ENCODE measurements around the gene LPP. TPM values are rescaled to one million over a fixed set of nuclear protein-coding genes. Genes with fewer than 3 reads are reported as not detected.

LPP gene
- total RNA-seq, 1 experiment from 2014 or later: 22.1 TPM

- peak; percentile 53 for DNase-seq (ENCODE audit: low spot score)
Measured at GRCh38 chr3:188219147-188219546, 65.2 kb downstream of the LPP start.

DNA sequence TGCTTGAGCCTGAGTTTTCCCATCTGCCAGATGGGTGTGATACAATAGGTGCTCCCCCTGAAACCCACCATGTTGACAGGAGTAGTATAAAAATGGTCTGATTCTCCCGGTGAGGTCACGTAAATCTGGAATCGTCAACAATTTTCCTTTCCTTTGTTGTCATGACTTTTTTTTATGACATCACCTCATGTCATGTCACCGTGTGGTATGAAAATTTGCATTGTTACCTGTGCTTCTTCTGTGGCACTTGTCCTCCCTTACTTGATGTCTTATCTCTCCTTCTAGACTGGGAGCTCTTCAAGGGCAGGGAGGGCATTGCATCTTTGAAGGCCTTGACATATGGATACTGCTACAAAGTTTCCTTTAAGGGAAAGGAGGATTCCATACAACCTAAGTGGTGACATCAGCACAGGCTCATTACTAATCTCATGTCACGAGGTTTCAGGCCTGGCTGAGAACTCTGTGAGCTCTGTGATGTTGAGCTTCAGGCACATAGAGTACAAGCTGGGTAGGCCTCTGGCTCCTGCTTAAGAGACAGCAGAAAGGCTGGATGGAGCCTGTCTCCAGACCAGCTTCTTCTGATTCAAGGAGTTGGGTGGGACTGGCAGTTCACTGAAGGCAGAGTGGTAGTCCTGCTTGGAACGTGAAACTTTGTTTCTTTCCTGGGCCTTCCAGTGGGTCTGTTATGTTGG is 66.3 kb downstream of the LPP start:
- DNase-seq (ENCODE audit: low spot score): no peak

GRCh38 chr3:188220988-188221818 is 67.2 kb downstream of the LPP start:
- no peak for DNase-seq (ENCODE audit: low spot score)

DNA sequence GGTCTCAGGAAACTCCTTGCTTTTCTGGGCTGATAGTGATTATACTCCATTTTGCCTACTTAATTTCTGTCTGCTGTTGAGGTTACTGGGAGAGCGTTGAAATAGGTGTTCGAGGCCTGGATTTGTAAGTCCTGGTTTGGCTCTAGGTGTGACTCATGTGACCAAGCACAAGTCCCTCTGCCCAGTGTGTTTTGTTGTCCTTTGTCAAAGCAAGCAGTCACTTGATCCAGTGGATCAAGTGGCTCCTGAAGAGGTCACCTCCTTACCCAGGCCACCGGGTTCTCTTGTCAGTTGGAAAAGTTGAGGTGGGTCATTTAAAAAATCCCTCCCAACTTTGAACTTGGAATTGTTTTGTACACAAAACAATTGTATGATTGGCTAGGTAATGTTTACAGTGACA is 70.0 kb downstream of the LPP start:
- no peak for DNase-seq (ENCODE audit: low spot score)

- DNase-seq (ENCODE audit: low spot score): no peak
Measured at GRCh38 chr3:188227442-188227841, 73.5 kb downstream of the LPP start.

DNA sequence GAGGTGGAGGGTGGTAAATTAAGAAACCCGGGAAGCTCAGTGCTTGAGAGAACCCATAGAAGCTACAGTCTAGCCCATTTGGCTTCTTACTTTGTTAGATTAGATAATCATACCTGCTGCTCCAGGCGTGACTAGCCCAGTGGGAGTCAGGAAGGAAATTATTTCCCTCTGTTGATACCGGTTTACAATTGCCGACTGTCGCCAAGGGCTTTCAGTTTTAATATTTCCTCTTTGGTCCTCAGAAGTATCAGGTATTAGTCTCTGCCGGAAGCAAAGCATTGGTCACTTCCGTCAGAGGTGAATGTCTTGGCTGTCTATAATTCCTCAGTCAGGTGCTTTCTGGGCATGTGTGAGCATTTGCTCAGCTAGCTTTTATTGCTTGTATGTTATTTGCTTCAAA is 75.2 kb downstream of the LPP start:
- no peak for DNase-seq (ENCODE audit: low spot score)

- no peak for DNase-seq (ENCODE audit: low spot score)
Measured at GRCh38 chr3:188229726-188230125, 75.8 kb downstream of the LPP start.

GRCh38 chr3:188230962-188231361 is 77.0 kb downstream of the LPP start:
- DNase-seq (ENCODE audit: low spot score): no peak

DNA sequence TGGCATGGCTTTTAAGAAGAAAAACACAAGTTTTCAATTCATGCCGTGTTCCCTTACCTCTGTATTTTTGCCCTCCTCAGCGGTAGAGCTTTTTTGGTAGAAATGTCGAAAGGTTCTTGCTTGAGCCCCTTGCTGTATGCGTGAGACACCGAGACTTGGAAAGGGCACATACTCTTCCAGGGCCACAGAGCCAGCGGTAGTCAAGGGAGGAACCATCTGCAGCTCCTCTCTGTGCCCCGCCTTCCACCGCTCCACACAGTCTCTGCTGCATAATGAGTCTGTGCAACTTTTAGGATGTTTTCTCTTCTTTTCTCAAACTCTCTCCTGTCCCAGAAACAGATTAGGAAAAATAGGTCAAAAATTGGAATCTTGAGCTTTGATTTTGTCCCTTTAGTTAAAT is 77.5 kb downstream of the LPP start:
- DNase-seq (ENCODE audit: low spot score): no peak

- DNase-seq (ENCODE audit: low spot score): no peak
Measured at GRCh38 chr3:188232656-188233055, 78.7 kb downstream of the LPP start.

GRCh38 chr3:188233320-188233719 is 79.4 kb downstream of the LPP start:
- DNase-seq (ENCODE audit: low spot score): no peak

- no peak for DNase-seq (ENCODE audit: low spot score)
Measured at GRCh38 chr3:188234132-188234531, 80.2 kb downstream of the LPP start.

- DNase-seq (ENCODE audit: low spot score): no peak
Measured at GRCh38 chr3:188236271-188236670, 82.3 kb downstream of the LPP start.

DNA sequence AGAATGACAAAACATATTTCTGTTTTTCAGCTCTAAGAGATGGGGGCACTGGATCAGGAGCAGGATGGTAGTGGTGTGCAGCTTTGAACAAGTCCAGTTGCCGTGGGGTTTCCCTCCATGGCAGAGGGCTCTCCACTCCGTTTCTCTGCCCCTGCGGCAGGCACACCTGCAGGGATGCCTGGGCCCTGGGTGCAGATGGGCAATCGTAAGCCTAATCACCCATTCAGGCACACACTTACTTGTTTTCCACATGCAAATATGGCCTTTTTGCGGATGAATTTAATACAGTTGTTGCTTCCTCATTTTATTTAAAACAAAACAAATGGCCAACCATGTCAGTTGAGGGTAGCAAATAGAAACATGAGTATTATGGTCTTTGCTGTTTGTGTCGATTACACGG is 85.1 kb downstream of the LPP start:
- no peak for DNase-seq (ENCODE audit: low spot score)

GRCh38 chr3:188239577-188239976 is 85.6 kb downstream of the LPP start:
- DNase-seq (ENCODE audit: low spot score): no peak

- DNase-seq (ENCODE audit: low spot score): no peak
Measured at GRCh38 chr3:188240189-188240981, 86.4 kb downstream of the LPP start.

GRCh38 chr3:188241072-188241471 is 87.1 kb downstream of the LPP start:
- DNase-seq (ENCODE audit: low spot score): no peak

DNA sequence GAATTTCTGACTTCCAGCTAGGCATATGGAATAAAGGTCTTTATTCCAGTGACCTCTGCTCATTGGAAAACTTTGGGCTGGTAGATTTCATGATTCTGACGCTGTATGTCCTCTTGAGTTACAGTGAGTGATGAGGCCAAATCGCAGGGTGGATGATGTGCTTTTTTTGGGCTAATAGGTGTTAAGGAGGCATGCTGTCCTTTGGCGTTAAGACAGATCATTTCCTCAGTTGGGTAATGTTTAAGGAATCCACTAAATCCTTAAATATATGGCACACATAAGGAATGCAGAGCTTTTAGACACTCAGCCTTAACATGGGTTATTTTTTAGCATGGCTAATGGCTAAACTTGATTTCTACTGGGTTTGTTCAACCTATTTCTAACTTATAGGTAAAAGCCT is 87.9 kb downstream of the LPP start:
- no peak for DNase-seq (ENCODE audit: low spot score)

DNA sequence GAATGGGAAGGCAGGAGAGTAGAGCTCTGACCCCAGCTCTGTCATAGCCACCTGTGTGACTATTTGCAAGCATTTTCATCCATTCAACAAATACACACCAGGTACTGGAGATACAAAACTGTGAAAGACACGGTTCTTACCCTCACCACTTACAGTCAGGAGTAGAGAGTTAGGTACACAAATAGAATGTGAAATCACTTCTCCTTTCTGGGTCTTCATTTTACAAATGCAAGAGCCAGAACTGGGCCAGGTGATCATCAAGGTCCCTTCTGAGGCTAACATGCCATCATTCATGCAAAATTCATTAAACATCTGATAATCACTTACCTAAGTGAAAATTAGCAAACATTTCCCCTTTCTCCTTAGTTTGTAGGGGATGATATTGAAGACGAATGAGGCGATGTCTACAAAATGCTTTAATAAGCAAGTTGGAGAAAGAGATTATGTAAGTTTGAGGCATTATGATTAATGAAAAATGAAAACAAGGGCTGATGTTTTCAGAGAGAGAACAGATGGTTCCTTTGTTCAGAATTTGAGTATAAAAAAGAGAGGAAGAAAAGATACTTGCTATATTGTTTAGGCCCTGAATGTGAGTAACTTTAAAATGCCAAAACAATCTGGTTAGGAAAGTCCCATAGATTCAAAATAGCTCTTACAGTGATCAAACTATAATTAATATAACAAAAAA is 88.6 kb downstream of the LPP start:
- DNase-seq (ENCODE audit: low spot score): no peak

GRCh38 chr3:188243124-188243795 is 89.3 kb downstream of the LPP start:
- no peak for DNase-seq (ENCODE audit: low spot score)

DNA sequence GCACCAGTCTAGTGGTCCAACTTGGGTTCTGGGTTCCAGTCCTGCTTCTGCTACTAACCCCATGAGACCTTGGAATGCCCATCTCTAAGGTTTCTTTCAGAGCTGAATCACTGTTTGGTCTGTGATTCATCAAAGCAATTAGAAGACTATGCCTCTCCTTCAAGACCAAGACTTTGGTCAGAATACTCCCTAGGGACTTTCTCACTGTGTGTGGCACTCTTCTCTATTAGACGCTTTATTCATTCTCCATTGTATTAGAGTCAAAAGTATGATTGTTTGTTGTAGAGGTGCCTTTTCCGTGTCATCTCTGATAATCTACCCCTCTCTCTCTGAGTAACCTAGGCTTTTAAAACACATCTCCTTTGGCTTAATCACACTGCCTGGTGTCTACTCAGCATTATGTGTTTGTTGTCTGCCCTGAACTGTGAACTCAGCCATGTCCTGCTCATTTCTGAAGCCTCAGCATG is 90.5 kb downstream of the LPP start:
- DNase-seq (ENCODE audit: low spot score): peak; percentile 33

All from HT-29 (cell line).